Esophagus muscularis mucosa (tissue), 4 donors: Measurements from ENCODE around the gene PCED1B.

Source experiments
- EP300 ChIP-seq: sonication (generic); formaldehyde crosslinking; IDR thresholded peaks from one replicate; pipeline ENCODE4 v1.6.1; 2017; ENCODE audit warnings: antibody characterized with exemption
- POLR2AphosphoS5 ChIP-seq, 2 donors: sonication (generic); formaldehyde crosslinking; IDR thresholded peaks; one replicate each; pipeline ENCODE4 v1.6.1; 2017; ENCODE audit warnings: antibody characterized with exemption in 2 of 2
- TF ChIP-seq, protein P1 (sequence below), 3 experiments: fragments of 200-600 bp in 2 of 3; fragments of 450-650 bp in 1 of 3; sonication (generic) in 2 of 3; IDR thresholded peaks; one replicate each; pipeline ENCODE4 v1.5.1; 2017 to 2019; ENCODE audit warnings: antibody characterized with exemption in 3 of 3, mild to moderate bottlenecking in 2 of 3, moderate library complexity in 1 of 3

DNA sequence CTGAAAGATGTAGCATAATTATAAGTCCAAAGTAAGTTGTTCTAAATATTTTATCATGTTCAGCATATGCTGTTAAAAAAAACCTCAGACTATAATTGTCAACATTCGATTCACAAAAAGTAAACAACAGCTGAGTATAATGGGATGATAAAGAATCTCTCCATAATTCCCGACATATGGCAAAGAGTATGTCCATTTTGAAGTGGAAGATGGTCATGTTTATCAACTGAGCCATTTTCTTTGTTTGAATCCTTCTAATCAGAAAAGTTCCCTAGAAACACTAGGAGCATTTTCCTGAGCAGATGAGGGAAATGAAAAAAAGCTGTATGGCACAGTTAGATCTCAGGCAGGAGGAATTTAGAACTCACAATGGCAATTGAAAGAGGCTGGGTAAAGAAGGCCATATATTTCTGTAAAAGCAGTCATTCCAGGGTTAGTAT, 192.4 kb downstream of the PCED1B start:
- TF ChIP-seq, protein P1, sequence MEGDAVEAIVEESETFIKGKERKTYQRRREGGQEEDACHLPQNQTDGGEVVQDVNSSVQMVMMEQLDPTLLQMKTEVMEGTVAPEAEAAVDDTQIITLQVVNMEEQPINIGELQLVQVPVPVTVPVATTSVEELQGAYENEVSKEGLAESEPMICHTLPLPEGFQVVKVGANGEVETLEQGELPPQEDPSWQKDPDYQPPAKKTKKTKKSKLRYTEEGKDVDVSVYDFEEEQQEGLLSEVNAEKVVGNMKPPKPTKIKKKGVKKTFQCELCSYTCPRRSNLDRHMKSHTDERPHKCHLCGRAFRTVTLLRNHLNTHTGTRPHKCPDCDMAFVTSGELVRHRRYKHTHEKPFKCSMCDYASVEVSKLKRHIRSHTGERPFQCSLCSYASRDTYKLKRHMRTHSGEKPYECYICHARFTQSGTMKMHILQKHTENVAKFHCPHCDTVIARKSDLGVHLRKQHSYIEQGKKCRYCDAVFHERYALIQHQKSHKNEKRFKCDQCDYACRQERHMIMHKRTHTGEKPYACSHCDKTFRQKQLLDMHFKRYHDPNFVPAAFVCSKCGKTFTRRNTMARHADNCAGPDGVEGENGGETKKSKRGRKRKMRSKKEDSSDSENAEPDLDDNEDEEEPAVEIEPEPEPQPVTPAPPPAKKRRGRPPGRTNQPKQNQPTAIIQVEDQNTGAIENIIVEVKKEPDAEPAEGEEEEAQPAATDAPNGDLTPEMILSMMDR (IDR thresholded peaks at IDR 0.05), result no peak
- TF ChIP-seq POLR2AphosphoS5 (IDR thresholded peaks at IDR 0.05), result no peak
- no peak for TF ChIP-seq EP300
